Omental fat pad (tissue), 4 donors: ENCODE data around the gene CTXN1. TPM values are rescaled to one million over a fixed set of nuclear protein-coding genes. Genes with fewer than 3 reads are reported as not detected.

Experiments
- ATAC-seq: fragments of 150-250 bp; one replicate; pipeline ENCODE4 v1.9.1; 2016; ENCODE audit warnings: mild to moderate bottlenecking, moderate library complexity; ENCODE audit not compliant: low FRiP score
- DNase-seq: peaks from one replicate; pipeline ENCODE4 v3.0.0-alpha.2; 2019; ENCODE audit warnings: low spot score
- total RNA-seq, 4 donors: library from RNA; depleted of rRNA; stranded (reverse); fragments of >200 nt; gene quantifications; one replicate each; pipeline ENCODE4 v1.1.0, GENCODE V29; 2016
- TF ChIP-seq, protein P1 (sequence below), 3 donors: fragments of 450-650 bp; IDR thresholded peaks; one replicate each; pipeline ENCODE4 v1.5.1; 2016 to 2017; ENCODE audit warnings: antibody characterized with exemption in 3 of 3, mild to moderate bottlenecking in 3 of 3, moderate library complexity in 2 of 3

The CTXN1 gene
- total RNA-seq, 4 donors from 2014 or later = 1.6 to 3.7 (median 2.0) TPM; not detected in 1

GRCh38 chr19:7883796-7884570, 42.0 kb downstream of the CTXN1 start:
- no peak for ATAC-seq
- no peak for DNase-seq
- TF ChIP-seq, protein P1, sequence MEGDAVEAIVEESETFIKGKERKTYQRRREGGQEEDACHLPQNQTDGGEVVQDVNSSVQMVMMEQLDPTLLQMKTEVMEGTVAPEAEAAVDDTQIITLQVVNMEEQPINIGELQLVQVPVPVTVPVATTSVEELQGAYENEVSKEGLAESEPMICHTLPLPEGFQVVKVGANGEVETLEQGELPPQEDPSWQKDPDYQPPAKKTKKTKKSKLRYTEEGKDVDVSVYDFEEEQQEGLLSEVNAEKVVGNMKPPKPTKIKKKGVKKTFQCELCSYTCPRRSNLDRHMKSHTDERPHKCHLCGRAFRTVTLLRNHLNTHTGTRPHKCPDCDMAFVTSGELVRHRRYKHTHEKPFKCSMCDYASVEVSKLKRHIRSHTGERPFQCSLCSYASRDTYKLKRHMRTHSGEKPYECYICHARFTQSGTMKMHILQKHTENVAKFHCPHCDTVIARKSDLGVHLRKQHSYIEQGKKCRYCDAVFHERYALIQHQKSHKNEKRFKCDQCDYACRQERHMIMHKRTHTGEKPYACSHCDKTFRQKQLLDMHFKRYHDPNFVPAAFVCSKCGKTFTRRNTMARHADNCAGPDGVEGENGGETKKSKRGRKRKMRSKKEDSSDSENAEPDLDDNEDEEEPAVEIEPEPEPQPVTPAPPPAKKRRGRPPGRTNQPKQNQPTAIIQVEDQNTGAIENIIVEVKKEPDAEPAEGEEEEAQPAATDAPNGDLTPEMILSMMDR (IDR thresholded peaks at IDR 0.05) = no peak

DNA sequence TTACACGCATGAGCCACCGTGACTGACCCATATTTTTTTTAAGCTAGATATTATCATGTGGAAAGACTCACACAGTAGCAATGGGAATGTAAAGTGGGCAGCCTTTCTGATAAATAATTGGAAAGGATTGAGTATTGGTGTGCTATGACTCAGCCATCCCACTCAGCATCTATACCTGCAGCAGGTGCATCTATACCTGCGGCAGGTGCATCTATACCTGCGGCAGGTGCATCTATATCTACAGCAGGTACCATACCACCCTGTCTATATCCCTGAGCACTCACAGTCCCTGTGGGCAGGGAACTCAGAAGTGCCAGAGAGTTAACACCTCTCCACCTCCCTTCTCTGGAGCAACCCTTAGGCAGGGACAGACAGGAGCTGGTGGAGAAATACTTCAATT, 42.8 kb downstream of the CTXN1 start:
- DNase-seq (no peak), ATAC-seq (no peak)
- TF ChIP-seq, protein P1 (IDR thresholded peaks at IDR 0.05) = no peak

DNA sequence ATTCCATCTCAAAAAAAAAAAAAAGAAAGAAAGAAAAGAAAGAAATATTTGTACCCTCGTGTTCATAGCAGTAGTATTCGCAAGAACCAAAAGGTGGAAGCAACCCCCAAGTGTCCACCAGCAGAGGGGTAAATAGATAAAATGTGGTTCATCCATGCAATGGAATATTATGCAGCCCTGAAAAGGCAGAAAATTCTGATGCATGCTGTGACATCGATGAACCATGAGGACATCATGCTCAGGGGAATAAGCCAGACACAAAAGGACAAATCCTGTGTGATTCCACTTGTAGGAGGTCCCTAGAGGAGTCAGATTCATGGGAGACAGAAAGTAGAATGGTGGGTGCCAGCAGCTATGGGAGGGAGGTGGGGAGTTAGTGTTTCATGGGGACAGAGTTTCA, 44.0 kb downstream of the CTXN1 start:
- DNase-seq = no peak
- no peak for ATAC-seq
- TF ChIP-seq, protein P1 (IDR thresholded peaks at IDR 0.05) = no peak

- ATAC-seq = no peak
- no peak for DNase-seq
Observed at GRCh38 chr19:7879836-7880235, 46.1 kb downstream of the CTXN1 start.

GRCh38 chr19:7879111-7879807, 46.7 kb downstream of the CTXN1 start:
- no peak for DNase-seq
- TF ChIP-seq, protein P1 (IDR thresholded peaks at IDR 0.05) = no peak
- no peak for ATAC-seq

More at GRCh38 chr19:7879836-7880235, 46.1 kb downstream of the CTXN1 start:
- TF ChIP-seq, protein P1 (IDR thresholded peaks at IDR 0.05) = no peak

GRCh38 chr19:7877249-7877836, 48.6 kb downstream of the CTXN1 start:
- TF ChIP-seq, protein P1 (IDR thresholded peaks at IDR 0.05) = no peak
- no peak for DNase-seq
- no peak for ATAC-seq
